HepG2 (cell line): ENCODE results near the gene TLK1. TPM values are rescaled to one million over a fixed set of nuclear protein-coding genes. Genes with fewer than 3 reads are reported as not detected.

Experiments
- ATAC-seq: fragments of 200-7000 bp; cut with Tn5 transposase; 3 replicates; pipeline ENCODE4 v1.9.1; 2020; ENCODE audit warnings: mild to moderate bottlenecking, moderate library complexity
- BruUV-seq: library from RNA; stranded (reverse); fragments of 400-500 nt; replicated peaks from 2 replicates; lab custom pipeline; 2021; lab: Mats Ljungman, UMichigan
- CTCF ChIA-PET: fragments of 300-600 bp; formaldehyde crosslinking; extraction: SDS; loops from one replicate; lab custom pipeline; 2021; ENCODE audit warnings: low total read pairs, inconsistent platforms, low intra/inter-chr PET ratio; lab: Yijun Ruan, JAX
- POLR2A ChIA-PET: fragments of 350-600 bp; sonication (Branson Sonifier 250); formaldehyde crosslinking; loops from one replicate; lab custom pipeline; 2020; ENCODE audit warnings: antibody characterized with exemption, inconsistent platforms; lab: Yijun Ruan, JAX
- DNase-seq: peaks from one replicate; pipeline ENCODE4 v3.0.0-alpha.2; 2015; ENCODE audit warnings: low spot score
- FAIRE-seq: peaks from 3 replicates; lab custom pipeline; 2011; peaks lifted over from hg19 to GRCh38; lab: Jason Lieb, UNC
- H2AFZ ChIP-seq: one replicate; pipeline ENCODE4 v1.6.1; 2011; ENCODE audit warnings: low read length, inconsistent platforms
- H3K27ac ChIP-seq: fragments of 300-600 bp; 3 replicates; pipeline ENCODE4 v1.8.0; 2011; ENCODE audit warnings: mixed run types, mild to moderate bottlenecking, mixed read lengths, low read length, inconsistent platforms; ENCODE audit not compliant: insufficient read depth; ENCODE audit errors: extremely low read length
- H3K27me3 ChIP-seq, 2 experiments: fragments of 200-600 bp in 1 of 2; 2 replicates in 1 of 2; 3 replicates in 1 of 2; pipeline versions ENCODE4 v1.6.0 to v1.8.0; 2011; ENCODE audit warnings: low read length in 2 of 2, mild to moderate bottlenecking in 2 of 2, moderate library complexity in 2 of 2, inconsistent platforms in 1 of 2; ENCODE audit not compliant: insufficient read depth in 2 of 2, control insufficient read depth in 1 of 2
- H3K36me3 ChIP-seq, 2 experiments: fragments of 200-600 bp in 1 of 2; replicated peaks in 1 of 2; 2 replicates in 1 of 2; 3 replicates in 1 of 2; pipeline versions ENCODE4 v1.5.1 to v1.8.0; 2011; ENCODE audit warnings: low read length in 2 of 2, inconsistent platforms in 1 of 2; ENCODE audit not compliant: insufficient read depth in 2 of 2, control insufficient read depth in 1 of 2
- H3K4me1 ChIP-seq: 2 replicates; pipeline ENCODE4 v1.5.1; 2012; ENCODE audit warnings: low read length, inconsistent platforms; ENCODE audit not compliant: insufficient read depth
- H3K4me2 ChIP-seq: 2 replicates; pipeline ENCODE4 v1.6.0; 2011; ENCODE audit warnings: low read depth, low read length, inconsistent platforms
- H3K4me3 ChIP-seq, 3 experiments: fragments of 200-600 bp in 1 of 3; sonication (generic), shearing (Covaris generic) in 1 of 3; replicated peaks in 1 of 3; 2 replicates each; pipeline ENCODE4 v1.5.1; 2011 to 2016; ENCODE audit warnings: low read length in 3 of 3, inconsistent platforms in 2 of 3, low read depth in 2 of 3, mild to moderate bottlenecking in 2 of 3, control low read depth in 1 of 3, mixed read lengths in 1 of 3; ENCODE audit not compliant: insufficient read depth in 1 of 3
- H3K79me2 ChIP-seq: one replicate; pipeline ENCODE4 v1.6.1; 2011; ENCODE audit warnings: low read length, inconsistent platforms; ENCODE audit not compliant: insufficient read depth
- H3K9ac ChIP-seq: 2 replicates; pipeline ENCODE4 v1.6.0; 2011; ENCODE audit warnings: mild to moderate bottlenecking, low read depth, low read length, inconsistent platforms; ENCODE audit not compliant: insufficient read depth
- H3K9me3 ChIP-seq: 2 replicates; pipeline ENCODE4 v1.5.1; 2012; ENCODE audit warnings: mild to moderate bottlenecking, low read length
- H4K20me1 ChIP-seq: 2 replicates; pipeline ENCODE4 v1.6.0; 2011; ENCODE audit warnings: inconsistent platforms, mild to moderate bottlenecking, low read length, moderate library complexity; ENCODE audit not compliant: insufficient read depth
- EEA1 ChIP-seq: sonication (generic); formaldehyde crosslinking; IDR thresholded peaks from 2 replicates; pipeline ENCODE4 v1.5.1; 2020; ENCODE audit warnings: mild to moderate bottlenecking, missing genetic modification reagents, borderline replicate concordance
- GABPA ChIP-seq, 2 experiments: IDR thresholded peaks; 2 replicates each; pipeline ENCODE4 v1.6.1; 2011 to 2016; ENCODE audit warnings: low read depth in 2 of 2, low read length in 1 of 2, missing biosample characterization in 1 of 2, missing genetic modification characterization in 1 of 2
- GZF1 ChIP-seq: sonication (generic); formaldehyde crosslinking; IDR thresholded peaks from 2 replicates; pipeline ENCODE4 v1.5.1; 2020; ENCODE audit warnings: mild to moderate bottlenecking, missing genetic modification reagents
- KMT2A ChIP-seq: sonication (generic); formaldehyde crosslinking; IDR thresholded peaks from 2 replicates; pipeline ENCODE4 v1.4.0; 2020; ENCODE audit warnings: missing genetic modification reagents
- MIER2 ChIP-seq: IDR thresholded peaks from 2 replicates; pipeline ENCODE4 v1.6.1; 2016; ENCODE audit warnings: missing biosample characterization, missing genetic modification reagents
- RBAK ChIP-seq: sonication (generic); formaldehyde crosslinking; IDR thresholded peaks from 2 replicates; pipeline ENCODE4 v1.5.1; 2020; ENCODE audit warnings: mild to moderate bottlenecking, missing genetic modification reagents
- RNF2 ChIP-seq: fragments of 450-650 bp; conservative IDR thresholded peaks from 2 replicates; pipeline ENCODE4 v1.6.1; 2016; ENCODE audit warnings: low read depth
- SMAD9 ChIP-seq: sonication (generic); formaldehyde crosslinking; IDR thresholded peaks from 2 replicates; pipeline ENCODE4 v1.5.1; 2020; ENCODE audit warnings: mild to moderate bottlenecking, missing genetic modification reagents
- ZNF343 ChIP-seq: sonication (generic); formaldehyde crosslinking; IDR thresholded peaks from 2 replicates; pipeline ENCODE4 v1.4.0; 2020; ENCODE audit warnings: mild to moderate bottlenecking, missing genetic modification reagents
- ZNF460 ChIP-seq: sonication (generic); formaldehyde crosslinking; IDR thresholded peaks from 2 replicates; pipeline ENCODE4 v1.5.1; 2020; ENCODE audit warnings: missing genetic modification reagents, mild to moderate bottlenecking, borderline replicate concordance
- ZNF484 ChIP-seq: sonication (generic); formaldehyde crosslinking; IDR thresholded peaks from 2 replicates; pipeline ENCODE4 v1.5.1; 2020; ENCODE audit warnings: mild to moderate bottlenecking, low read depth, missing genetic modification reagents, borderline replicate concordance
- ZNF549 ChIP-seq: sonication (generic); formaldehyde crosslinking; IDR thresholded peaks from 2 replicates; pipeline ENCODE4 v1.5.0; 2020; ENCODE audit warnings: missing genetic modification reagents
- ZNF703 ChIP-seq: sonication (generic); formaldehyde crosslinking; IDR thresholded peaks from 2 replicates; pipeline ENCODE4 v1.5.1; 2020; ENCODE audit warnings: missing genetic modification reagents, mild to moderate bottlenecking, moderate library complexity, borderline replicate concordance
- WGBS: methylation state at CpG from one replicate; pipeline ENCODE4 v1.1.6; 2017; ENCODE audit warnings: low lambda C conversion rate; 5-methylcytosine and 5-hydroxymethylcytosine counted together
- in situ Hi-C: cut with HindIII; loops from 2 replicates; pipeline ENCODE4 v1.10.0; 2017; ENCODE audit warnings: low pct_unique_long_range_greater_than_20kb; ENCODE audit not compliant: extremely low pct_ligation_motif_present
- intact Hi-C: fragments of 100-400 bp; cut with micrococcal nuclease; formaldehyde crosslinking; loops from one replicate; pipeline ENCODE4 v1.10.0; 2022; ENCODE audit not compliant: unreplicated experiment
- polyA plus RNA-seq, 8 experiments: library from polyadenylated mRNA; depleted of rRNA in 3 of 8; stranded (reverse) in 7 of 8; unstranded in 1 of 8; fragments of >200 nt; fragmentation: Illumina TruSeq in 4 of 8; extraction: Trizol in 4 of 8; gene quantifications; 2 replicates each; pipeline versions ENCODE4 v1.2.1 to v1.2.3, GENCODE V29; 2011 to 2016; ENCODE audit warnings: low read depth in 4 of 8, missing spikeins in 1 of 8, mixed read lengths in 1 of 8; ENCODE audit not compliant: insufficient read depth in 1 of 8
- total RNA-seq, 5 experiments: library from RNA; depleted of rRNA; stranded (reverse); fragments of >200 nt; fragmentation: Illumina TruSeq; extraction: Trizol; gene quantifications; 2 replicates each; pipeline ENCODE4 v1.2.3, GENCODE V29; 2016; ENCODE audit warnings: low read depth in 1 of 5
- TF ChIP-seq, protein P1 (sequence below): sonication (generic); formaldehyde crosslinking; IDR thresholded peaks from 2 replicates; pipeline ENCODE4 v1.4.0; 2020; ENCODE audit warnings: missing genetic modification reagents
- TF ChIP-seq, protein P2 (sequence below): sonication (generic); formaldehyde crosslinking; IDR thresholded peaks from 2 replicates; pipeline ENCODE4 v1.4.0; 2020; ENCODE audit warnings: missing genetic modification reagents

TLK1 gene
- total and polyA plus RNA-seq, 2 of the 13 experiments (the other 11 are each of a cell fraction or from before 2014, with no cell fraction given): 16.8 to 28.7 TPM

DNA sequence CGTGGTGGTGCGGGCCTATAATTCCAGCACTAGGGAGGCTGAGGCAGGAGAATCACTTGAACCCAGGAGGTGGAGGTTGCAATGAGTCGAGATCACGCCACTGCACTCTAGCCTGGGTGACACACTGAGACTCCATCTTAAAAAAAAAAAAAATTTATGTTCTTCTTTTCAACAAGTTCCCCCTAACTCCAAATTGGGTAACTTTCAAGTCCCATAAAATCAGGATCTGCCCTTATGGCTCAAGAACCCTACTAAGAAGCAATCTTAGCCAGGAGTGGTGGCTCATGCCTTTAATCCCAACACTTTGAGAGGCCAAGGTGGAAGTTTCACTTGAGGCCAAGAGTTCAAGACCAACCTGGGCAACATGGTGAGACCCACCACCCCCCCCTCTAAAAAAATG is 30.3 kb upstream of the TLK1 start:
- Histone ChIP-seq H2AFZ (no peak overlapping the region), H3K9me3 (no peaks in the 10 kb centered on the region), H3K9ac (no peak overlapping the region), H4K20me1 (no peaks in the 10 kb centered on the region), H3K27me3 (no peaks in the 10 kb centered on the region), H3K4me1 (peaks cover 4% of the 10 kb centered on the region; the same call in 1 of the 2 replicates), H3K27ac (no peak overlapping the region), H3K36me3 (no peaks in the 10 kb centered on the region), H3K4me2 (no peak overlapping the region), H3K79me2 (no peaks in the 10 kb centered on the region), H3K4me3 (no peak overlapping the region)
- BruUV-seq: no TSS peak
- ATAC-seq (no peak), DNase-seq (no peak), FAIRE-seq (no peak)
- POLR2A ChIA-PET: no interaction called here
- no peak for TF ChIP-seq ZNF343
- TF ChIP-seq GZF1 (CRISPR knock-in tag): no peak
- no peak for TF ChIP-seq ZNF549
- TF ChIP-seq, protein P1, sequence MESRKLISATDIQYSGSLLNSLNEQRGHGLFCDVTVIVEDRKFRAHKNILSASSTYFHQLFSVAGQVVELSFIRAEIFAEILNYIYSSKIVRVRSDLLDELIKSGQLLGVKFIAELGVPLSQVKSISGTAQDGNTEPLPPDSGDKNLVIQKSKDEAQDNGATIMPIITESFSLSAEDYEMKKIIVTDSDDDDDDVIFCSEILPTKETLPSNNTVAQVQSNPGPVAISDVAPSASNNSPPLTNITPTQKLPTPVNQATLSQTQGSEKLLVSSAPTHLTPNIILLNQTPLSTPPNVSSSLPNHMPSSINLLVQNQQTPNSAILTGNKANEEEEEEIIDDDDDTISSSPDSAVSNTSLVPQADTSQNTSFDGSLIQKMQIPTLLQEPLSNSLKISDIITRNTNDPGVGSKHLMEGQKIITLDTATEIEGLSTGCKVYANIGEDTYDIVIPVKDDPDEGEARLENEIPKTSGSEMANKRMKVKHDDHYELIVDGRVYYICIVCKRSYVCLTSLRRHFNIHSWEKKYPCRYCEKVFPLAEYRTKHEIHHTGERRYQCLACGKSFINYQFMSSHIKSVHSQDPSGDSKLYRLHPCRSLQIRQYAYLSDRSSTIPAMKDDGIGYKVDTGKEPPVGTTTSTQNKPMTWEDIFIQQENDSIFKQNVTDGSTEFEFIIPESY (CRISPR knock-in tag): no peak
- no peak for TF ChIP-seq GABPA (IDR thresholded peaks at IDR 0.05; ENCODE audit: low read depth, low read length)
- no peak for TF ChIP-seq GABPA (CRISPR knock-in tag; IDR thresholded peaks at IDR 0.05; ENCODE audit: low read depth)
- TF ChIP-seq ZNF460: no peak
- no peak for TF ChIP-seq EEA1 (CRISPR knock-in tag)
- TF ChIP-seq RNF2: no peak
- TF ChIP-seq RBAK (CRISPR knock-in tag): no peak
- no peak for TF ChIP-seq SMAD9 (CRISPR knock-in tag)
- no peak for TF ChIP-seq ZNF484 (CRISPR knock-in tag)
- TF ChIP-seq MIER2 (CRISPR knock-in tag): no peak
- TF ChIP-seq KMT2A (CRISPR knock-in tag): no peak
- no peak for TF ChIP-seq ZNF703 (CRISPR knock-in tag)
- TF ChIP-seq, protein P2, sequence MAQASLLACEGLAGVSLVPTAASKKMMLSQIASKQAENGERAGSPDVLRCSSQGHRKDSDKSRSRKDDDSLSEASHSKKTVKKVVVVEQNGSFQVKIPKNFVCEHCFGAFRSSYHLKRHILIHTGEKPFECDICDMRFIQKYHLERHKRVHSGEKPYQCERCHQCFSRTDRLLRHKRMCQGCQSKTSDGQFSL (CRISPR knock-in tag): no peak
- in situ Hi-C loops: no loop called here
- WGBS: 65% methylated on average over 4 of the region's 4 CpGs
- CTCF ChIA-PET: no interaction called here
- intact Hi-C loops: no loop called here
